ENCODE results near the gene ZDHHC20. TPM values are rescaled to one million over a fixed set of nuclear protein-coding genes. Genes with fewer than 3 reads are reported as not detected.

ZDHHC20 gene
- total and polyA plus RNA-seq, 2 of the 4 experiments (the other 2 are of a cell fraction), result 16.1 to 72.4 TPM

DNA sequence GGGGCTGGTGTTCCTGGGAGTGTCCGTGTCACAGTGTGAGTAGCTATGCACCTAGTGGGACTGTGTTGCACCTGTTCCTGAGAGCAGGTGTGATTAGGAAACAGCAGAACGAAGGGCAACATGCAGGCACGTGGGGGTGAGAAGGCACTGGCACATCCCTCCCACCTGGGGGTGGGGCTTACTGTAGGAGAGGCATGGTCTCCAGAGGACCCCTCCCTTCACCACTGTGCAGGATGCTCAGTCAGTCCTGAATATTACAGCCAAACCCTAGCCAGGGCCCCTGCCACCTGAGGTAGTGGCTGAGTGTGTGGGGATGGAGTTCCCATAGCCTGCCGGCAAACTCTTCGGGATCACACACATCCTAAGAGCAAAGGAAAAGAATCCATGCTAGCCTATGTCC lies 99.2 kb downstream of the ZDHHC20 start:
- intact Hi-C loops (cut with micrococcal nuclease), result no loop called here
- no CpG with 5 or more reads among the region's 5 CpGs for WGBS, 2 experiments (ENCODE audit: extremely low coverage in 2 of 2, insufficient read length in 1 of 2)
- Histone ChIP-seq H3K14ac (replicated peaks; ENCODE audit: low read depth, low read length) (no peak overlapping the region), H3K9me3 (ENCODE audit: control insufficient read depth, insufficient read depth, low read length) (peaks cover 6% of the 10 kb centered on the region; the same call in 1 of the 2 replicates), H3K56ac (ENCODE audit: extremely low read depth, insufficient read depth, low read length) (no peak overlapping the region), H3K36me3 (ENCODE audit: control insufficient read depth, insufficient read depth, low read length) (no peaks in the 10 kb centered on the region), H2BK120ac (ENCODE audit: low read depth, low read length) (no peak overlapping the region), H3K9me1 (ENCODE audit: insufficient read depth, low read length) (no peaks in the 10 kb centered on the region), H3K4ac (ENCODE audit: low read depth, low read length) (no peak overlapping the region), H3K4me1 (ENCODE audit: control insufficient read depth, insufficient read depth, low read length) (no peaks in the 10 kb centered on the region), H2AK5ac (ENCODE audit: low read depth, low read length) (no peak overlapping the region), H4K20me1 (ENCODE audit: insufficient read depth, low read length) (no peaks in the 10 kb centered on the region), H4K91ac (ENCODE audit: insufficient read depth, low read depth, low read length) (no peak overlapping the region), H3K18ac (ENCODE audit: low read depth, low read length) (no peak overlapping the region), H2AFZ (replicated peaks; ENCODE audit: low read length, poor library complexity) (no peak overlapping the region), H2AK9ac (replicated peaks; ENCODE audit: low read depth, low read length, poor library complexity) (no peak overlapping the region), H3K79me1 (ENCODE audit: low read depth in 1 of 2, low read length in 2 of 2) (no peaks in the 10 kb centered on the region), H2BK15ac (ENCODE audit: low read depth, low read length) (no peak overlapping the region), H3K4me2 (ENCODE audit: low read depth, low read length) (no peak overlapping the region), H3K27me3 (ENCODE audit: control insufficient read depth, insufficient read depth, low read length) (peaks cover 1% of the 10 kb centered on the region; the same call in 1 of the 2 replicates), H3K27ac (ENCODE audit: insufficient read depth, low read length) (no peak overlapping the region), H3K23ac (ENCODE audit: low read depth, low read length) (no peak overlapping the region), H3K4me3 (ENCODE audit: insufficient read depth, low read depth, low read length) (no peak overlapping the region), H2BK20ac (ENCODE audit: low read depth, low read length) (no peak overlapping the region), H4K5ac (ENCODE audit: low read depth, low read length) (no peak overlapping the region), H2BK5ac (ENCODE audit: low read depth, low read length, poor library complexity, severe bottlenecking) (no peak overlapping the region), H4K8ac (ENCODE audit: low read depth in 2 of 2, low read length in 2 of 2) (no peak overlapping the region), H3K9ac (ENCODE audit: low read depth, low read length) (no peak overlapping the region)
- dilution Hi-C loops (cut with HindIII; ENCODE audit: low sequenced_read_pairs, unreplicated experiment), result no loop called here
- no peak for TF ChIP-seq MXI1 (IDR thresholded peaks at IDR 0.05; ENCODE audit: borderline replicate concordance, low read depth, low read length)
- TF ChIP-seq RCOR1 (IDR thresholded peaks at IDR 0.05; ENCODE audit: insufficient replicate concordance, low read length), result no peak
- no peak for TF ChIP-seq CHD1 (IDR thresholded peaks at IDR 0.05; ENCODE audit: low read depth, low read length)
- TF ChIP-seq, protein P1, sequence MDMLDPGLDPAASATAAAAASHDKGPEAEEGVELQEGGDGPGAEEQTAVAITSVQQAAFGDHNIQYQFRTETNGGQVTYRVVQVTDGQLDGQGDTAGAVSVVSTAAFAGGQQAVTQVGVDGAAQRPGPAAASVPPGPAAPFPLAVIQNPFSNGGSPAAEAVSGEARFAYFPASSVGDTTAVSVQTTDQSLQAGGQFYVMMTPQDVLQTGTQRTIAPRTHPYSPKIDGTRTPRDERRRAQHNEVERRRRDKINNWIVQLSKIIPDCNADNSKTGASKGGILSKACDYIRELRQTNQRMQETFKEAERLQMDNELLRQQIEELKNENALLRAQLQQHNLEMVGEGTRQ (IDR thresholded peaks at IDR 0.05; ENCODE audit: low read depth, low read length), result no peak
- no peak for TF ChIP-seq RFX5 (IDR thresholded peaks at IDR 0.05; ENCODE audit: low read depth, low read length)
- no peak for TF ChIP-seq NFE2L2 (IDR thresholded peaks at IDR 0.05; ENCODE audit: low read depth, low read length)
- TF ChIP-seq MAZ (IDR thresholded peaks at IDR 0.05; ENCODE audit: borderline replicate concordance, low read depth, low read length), result no peak
- no peak for TF ChIP-seq MAFK (IDR thresholded peaks at IDR 0.05; ENCODE audit: low read depth, low read length)
- TF ChIP-seq, protein P2, sequence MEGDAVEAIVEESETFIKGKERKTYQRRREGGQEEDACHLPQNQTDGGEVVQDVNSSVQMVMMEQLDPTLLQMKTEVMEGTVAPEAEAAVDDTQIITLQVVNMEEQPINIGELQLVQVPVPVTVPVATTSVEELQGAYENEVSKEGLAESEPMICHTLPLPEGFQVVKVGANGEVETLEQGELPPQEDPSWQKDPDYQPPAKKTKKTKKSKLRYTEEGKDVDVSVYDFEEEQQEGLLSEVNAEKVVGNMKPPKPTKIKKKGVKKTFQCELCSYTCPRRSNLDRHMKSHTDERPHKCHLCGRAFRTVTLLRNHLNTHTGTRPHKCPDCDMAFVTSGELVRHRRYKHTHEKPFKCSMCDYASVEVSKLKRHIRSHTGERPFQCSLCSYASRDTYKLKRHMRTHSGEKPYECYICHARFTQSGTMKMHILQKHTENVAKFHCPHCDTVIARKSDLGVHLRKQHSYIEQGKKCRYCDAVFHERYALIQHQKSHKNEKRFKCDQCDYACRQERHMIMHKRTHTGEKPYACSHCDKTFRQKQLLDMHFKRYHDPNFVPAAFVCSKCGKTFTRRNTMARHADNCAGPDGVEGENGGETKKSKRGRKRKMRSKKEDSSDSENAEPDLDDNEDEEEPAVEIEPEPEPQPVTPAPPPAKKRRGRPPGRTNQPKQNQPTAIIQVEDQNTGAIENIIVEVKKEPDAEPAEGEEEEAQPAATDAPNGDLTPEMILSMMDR (conservative IDR thresholded peaks at IDR 0.05; ENCODE audit: low read depth, low read length), result no peak
- no peak for TF ChIP-seq BHLHE40 (IDR thresholded peaks at IDR 0.05; ENCODE audit: low read depth, low read length)
- no peak for TF ChIP-seq SMC3 (IDR thresholded peaks at IDR 0.05; ENCODE audit: low read depth, low read length)
- TF ChIP-seq, protein P3, sequence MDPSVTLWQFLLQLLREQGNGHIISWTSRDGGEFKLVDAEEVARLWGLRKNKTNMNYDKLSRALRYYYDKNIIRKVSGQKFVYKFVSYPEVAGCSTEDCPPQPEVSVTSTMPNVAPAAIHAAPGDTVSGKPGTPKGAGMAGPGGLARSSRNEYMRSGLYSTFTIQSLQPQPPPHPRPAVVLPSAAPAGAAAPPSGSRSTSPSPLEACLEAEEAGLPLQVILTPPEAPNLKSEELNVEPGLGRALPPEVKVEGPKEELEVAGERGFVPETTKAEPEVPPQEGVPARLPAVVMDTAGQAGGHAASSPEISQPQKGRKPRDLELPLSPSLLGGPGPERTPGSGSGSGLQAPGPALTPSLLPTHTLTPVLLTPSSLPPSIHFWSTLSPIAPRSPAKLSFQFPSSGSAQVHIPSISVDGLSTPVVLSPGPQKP (IDR thresholded peaks at IDR 0.05; ENCODE audit: borderline replicate concordance, low read depth, low read length), result no peak
- no peak for TF ChIP-seq FOS (IDR thresholded peaks at IDR 0.05; ENCODE audit: low read depth, low read length)
- TF ChIP-seq CEBPB (IDR thresholded peaks at IDR 0.05; ENCODE audit: low read depth, low read length), result no peak
- TF ChIP-seq POLR2A (IDR thresholded peaks at IDR 0.05; ENCODE audit: low read depth, low read length), result no peak
- TF ChIP-seq RAD21 (IDR thresholded peaks at IDR 0.05; ENCODE audit: low read length), result no peak
- POLR2A ChIA-PET (ENCODE audit: unreplicated experiment), result no interaction called here
- no peak for DNase-seq
- in situ Hi-C loops (cut with MboI; ENCODE audit: low sequenced_read_pairs), result no loop called here
- BruUV-seq (replicated peaks), result no TSS peak
- ATAC-seq (ENCODE audit: low read depth), result no peak
- CTCF ChIA-PET, result no interaction called here
